Dermis blood vessel endothelial cell (primary cell): ENCODE measurements around the gene MYDGF. TPM values are rescaled to one million over a fixed set of nuclear protein-coding genes. Genes with fewer than 3 reads are reported as not detected.
A peak's percentile ranks its signal among the peaks of the same experiment; 100 is the strongest.
"Not testable (repeated sequence)": the region's sequence is repeated elsewhere in the genome, so short reads cannot be mapped to it uniquely, and the experiment has no call there.

Experiments used
- DNase-seq: peaks from one replicate; pipeline ENCODE4 v3.0.0; 2010
- total RNA-seq: library from RNA; depleted of rRNA; stranded (reverse); fragments of >200 nt; gene quantifications from 2 replicates; pipeline ENCODE4 v1.2.3, GENCODE V29; 2014

The MYDGF gene
- total RNA-seq, 1 donor from 2014 or later = 140 TPM

GRCh38 chr19:4699826-4700692, 29.9 kb upstream of the MYDGF start:
- DNase-seq = no peak

GRCh38 chr19:4697304-4697703, 27.2 kb upstream of the MYDGF start:
- DNase-seq = no peak

DNA sequence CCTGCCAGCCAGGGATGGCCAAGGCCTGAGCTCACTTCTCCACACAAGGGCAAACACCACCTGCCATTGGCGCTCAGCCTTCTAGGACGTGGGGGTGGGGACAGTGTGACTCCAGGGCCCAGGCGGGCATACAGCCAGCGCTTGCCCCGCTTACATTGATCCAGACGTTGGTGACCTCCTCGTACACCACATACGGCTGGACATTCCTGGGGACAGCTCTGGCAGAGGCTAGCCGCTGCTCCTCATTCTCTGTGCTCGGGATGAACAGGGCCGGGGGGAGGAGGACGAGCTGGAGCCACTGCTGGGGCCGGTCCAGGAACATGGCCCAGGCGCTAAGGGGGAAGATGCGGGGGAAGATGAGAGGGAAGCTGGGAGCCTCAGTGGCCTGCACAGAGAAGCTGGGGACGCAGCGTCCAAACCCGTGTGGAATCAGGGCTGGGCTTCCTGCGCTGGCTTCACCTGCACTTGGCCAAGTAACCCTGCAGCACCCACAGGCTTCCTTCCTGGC, 25.1 kb upstream of the MYDGF start:
- peak; percentile 11 for DNase-seq

GRCh38 chr19:4694211-4694987, 24.3 kb upstream of the MYDGF start:
- DNase-seq = peak; percentile 90

DNA sequence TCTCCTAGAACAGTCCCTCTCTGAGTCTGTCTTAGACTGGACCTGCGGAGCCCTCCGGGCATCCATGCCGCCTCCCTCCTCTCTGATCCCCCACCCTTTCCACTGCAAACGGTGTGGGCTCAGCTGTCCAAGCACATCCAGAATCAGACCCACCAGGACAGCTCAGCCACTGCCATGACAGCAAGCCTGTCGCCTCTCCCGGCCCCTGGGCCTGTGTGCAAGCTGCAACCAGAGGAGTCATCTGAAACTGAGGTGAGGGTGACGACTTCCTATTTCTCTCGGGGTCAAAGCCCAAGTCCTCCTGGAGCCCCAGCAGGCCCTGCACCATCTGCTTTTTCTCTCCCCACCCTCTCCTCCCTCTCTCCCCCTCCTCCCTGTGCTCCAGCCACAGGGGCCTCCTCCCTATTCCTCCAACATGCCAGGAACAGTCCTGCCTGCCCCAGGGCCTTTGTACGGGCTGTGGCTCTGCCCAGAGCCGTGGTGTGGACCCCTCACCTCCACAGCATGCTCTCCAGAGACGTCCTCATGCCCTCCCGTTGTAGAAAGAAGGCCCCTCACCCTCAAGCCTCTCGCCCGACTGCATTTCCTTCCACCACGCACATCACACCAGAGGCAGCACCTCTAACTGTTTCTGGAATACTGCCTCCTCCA, 23.5 kb upstream of the MYDGF start:
- no peak for DNase-seq

- DNase-seq = no peak
These were observed 22.9 kb upstream of the MYDGF start for GRCh38 chr19:4693078-4693350.

GRCh38 chr19:4692251-4693077, 22.3 kb upstream of the MYDGF start:
- DNase-seq = no peak

- DNase-seq = no peak
These were observed 21.2 kb upstream of the MYDGF start for GRCh38 chr19:4691373-4691772.

- no peak for DNase-seq
These were observed 20.2 kb upstream of the MYDGF start for GRCh38 chr19:4690361-4690760.

- no peak for DNase-seq
These were observed 19.3 kb upstream of the MYDGF start for GRCh38 chr19:4689403-4689802.

DNA sequence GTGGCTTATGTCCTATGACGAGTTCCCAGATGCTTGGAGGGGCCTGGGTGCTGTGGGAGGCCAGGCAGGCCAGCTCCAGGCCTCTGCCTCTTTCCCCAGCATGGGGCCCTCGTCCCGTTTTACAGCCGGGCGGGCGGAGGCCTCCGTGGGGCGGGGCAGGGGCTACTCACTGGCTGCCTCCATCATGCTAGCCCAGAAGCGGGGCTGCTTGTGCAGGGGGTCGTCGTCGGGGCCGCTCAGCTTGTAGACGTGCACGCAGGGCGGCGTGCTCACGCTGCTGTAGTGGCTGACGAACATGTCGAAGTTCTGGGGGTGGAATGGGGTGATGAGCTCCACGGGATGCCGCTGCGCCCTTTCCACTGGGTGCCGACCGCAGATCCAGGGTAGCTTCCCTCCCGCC, 18.4 kb upstream of the MYDGF start:
- no peak for DNase-seq

DNA sequence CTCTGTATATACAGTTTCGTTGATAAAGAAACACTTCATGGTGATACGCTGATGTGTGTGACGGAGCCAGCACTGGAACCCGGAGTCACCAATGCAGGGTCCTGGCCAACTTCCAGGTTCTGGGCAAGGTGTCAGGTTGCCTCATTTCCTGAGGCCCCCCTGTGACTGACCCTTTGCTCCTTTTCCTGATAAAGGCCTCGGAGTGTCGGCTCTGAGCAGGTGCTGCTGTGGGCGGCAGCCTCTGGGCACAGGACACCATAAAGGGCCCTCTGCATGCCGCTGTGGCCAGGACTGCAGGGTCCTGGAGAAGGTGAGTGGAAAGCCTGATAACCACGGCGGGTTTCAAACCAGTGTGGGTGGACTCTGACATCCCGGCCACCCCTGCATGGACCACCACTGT, 17.3 kb upstream of the MYDGF start:
- DNase-seq = peak; percentile 9

GRCh38 chr19:4686700-4687099, 16.6 kb upstream of the MYDGF start:
- DNase-seq = no peak

DNA sequence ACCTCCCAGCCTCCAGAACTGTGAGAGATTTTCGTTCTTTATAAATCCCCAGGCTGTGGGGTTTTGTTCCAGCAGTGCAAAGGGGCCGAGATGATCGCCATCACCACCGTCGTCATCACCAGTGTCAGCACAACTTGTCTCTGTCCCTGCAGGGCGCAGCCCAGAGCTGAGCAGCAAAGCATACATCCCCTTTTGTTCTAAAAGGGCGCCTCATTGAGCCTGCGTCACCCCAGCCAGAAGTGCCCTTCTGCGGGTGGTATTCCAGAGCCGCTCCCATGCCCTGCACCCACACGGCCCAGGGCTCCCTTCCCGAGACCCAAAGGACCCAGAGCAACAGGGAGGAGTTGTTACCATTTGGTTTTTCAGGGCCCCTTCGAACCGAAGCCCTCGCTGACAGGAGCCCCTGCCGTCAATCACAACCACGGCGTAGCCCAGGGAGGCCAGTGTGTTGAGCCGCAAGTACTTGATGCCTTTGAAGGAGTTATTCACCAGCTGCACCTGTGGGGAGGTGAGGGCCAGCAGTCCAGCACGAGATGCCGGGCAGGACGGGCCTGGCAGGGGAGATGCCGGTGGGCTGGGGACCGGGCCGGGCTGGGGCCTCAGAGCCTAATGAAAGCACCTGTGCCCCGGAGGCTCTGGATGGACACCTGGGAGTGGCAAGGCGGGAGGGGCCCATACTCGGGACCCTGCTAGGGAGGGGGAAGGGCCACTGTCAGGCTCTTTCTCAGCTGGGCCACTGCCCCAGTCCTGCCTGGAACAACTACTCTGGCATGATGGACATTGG, 14.4 kb upstream of the MYDGF start:
- DNase-seq = no peak

- no peak for DNase-seq
These were observed 12.5 kb upstream of the MYDGF start for GRCh38 chr19:4682417-4683200.

GRCh38 chr19:4680021-4680420, 9.9 kb upstream of the MYDGF start:
- DNase-seq = not testable (repeated sequence)

DNA sequence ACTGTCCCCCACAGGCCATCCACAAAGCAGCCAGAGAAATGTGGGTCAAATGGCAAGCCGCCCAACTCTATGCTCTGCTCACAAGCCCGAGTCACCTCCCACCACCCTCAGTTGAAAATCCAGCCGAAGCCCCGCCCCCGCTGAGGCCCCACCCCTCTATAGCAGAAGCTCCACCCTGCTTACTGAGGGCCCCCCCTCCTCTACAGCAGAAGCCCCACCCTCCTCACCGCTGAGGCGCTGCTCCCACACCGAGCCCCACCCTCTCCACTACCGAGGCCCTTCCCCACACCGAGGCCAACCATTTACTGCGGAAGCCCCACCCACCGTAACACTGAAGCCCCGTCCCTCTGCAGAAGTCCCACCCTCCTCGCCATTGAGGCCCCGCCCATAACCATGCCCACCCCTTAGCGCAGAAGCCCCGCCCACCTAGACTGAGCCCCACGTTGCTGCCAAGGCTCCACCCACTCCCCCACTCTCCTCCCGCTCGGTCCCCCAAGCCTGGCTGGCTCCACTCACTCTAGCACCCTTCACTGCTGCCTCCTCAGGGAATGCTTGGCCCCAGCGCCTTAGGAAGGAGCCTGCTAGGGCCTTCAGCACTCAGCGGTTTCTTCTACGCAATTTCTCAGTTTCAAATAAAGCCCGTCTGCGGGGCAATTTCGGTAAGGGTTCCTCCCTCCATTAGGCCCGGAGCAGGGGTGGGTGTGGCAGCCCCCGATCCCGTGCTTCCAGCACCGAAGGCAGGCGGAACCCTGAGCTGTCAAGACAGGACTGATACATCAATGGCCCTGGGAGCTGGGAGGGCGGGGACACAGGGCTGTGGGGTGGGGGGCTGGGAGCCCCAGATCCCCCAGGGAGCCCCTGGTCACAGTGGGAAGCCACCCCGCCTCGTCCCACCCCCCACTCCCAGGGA, 9.0 kb upstream of the MYDGF start:
- no peak for DNase-seq

DNA sequence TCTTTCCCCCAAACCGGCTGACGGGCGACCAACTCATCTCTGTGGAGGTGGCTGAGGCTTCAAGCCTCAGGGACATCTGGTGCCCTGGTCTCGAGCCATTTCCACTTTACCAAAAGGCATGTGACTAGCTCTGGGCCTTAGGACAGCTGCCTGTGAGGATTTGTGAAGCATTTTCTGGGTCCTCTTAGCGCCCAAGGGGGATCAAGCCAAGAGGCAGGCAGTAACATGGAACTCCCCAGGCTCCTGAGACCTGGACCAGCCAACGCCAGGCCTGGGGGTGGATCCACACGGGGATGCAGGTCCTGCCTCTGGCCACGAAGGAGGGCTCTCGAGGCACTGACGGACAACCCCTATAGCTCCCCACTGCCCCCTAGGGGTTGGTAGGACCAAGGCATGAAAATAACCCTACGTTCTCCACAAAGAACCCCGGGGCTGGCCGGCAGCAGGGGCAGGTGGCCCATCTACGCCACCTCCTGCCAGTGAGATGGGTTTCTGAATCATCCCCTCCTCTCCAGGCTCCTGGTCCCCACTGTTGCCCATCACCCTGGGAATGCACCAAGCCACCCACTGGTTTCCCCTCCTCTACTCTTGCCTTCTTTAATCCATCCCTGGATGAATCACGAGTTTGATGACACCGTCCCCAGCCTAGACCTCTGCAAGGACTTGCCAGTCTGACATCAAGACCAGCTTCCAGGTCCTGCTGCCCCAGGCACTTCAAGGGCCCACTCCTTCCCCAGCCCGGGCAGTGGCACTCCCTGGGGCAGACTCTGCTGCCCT, 7.0 kb upstream of the MYDGF start:
- DNase-seq = peak; percentile 72

DNA sequence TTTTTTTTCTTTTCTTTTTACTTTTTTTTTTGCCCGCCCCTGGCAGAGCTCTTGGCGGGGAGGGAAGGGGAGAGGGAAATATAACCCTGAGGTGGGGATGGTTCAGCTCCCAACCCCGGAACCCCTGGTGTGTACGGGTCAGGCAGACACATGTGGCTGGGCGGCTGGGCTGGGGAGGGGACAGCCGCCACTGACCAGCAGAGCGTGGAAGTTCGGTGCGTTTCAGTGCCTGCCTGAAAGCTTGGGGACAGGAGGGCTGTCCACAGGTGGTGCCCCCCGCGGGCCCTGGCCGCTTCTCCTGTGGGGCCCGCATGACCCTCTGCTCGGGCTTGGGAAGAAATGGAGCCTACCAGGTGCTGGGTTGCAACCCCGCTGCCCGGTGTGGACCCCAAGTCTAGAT, 5.2 kb upstream of the MYDGF start:
- DNase-seq = no peak
